Cortex of kidney (tissue), 1 donor: ENCODE results near the gene RNPEPL1.
"Not testable (repeated sequence)": the region's sequence is repeated elsewhere in the genome, so short reads cannot be mapped to it uniquely, and the experiment has no call there.

ENCODE experiments used
- DNase-seq: peaks from one replicate; lab custom pipeline; 2025; lab: John Stamatoyannopoulos, UW

RNPEPL1 gene, protein sequence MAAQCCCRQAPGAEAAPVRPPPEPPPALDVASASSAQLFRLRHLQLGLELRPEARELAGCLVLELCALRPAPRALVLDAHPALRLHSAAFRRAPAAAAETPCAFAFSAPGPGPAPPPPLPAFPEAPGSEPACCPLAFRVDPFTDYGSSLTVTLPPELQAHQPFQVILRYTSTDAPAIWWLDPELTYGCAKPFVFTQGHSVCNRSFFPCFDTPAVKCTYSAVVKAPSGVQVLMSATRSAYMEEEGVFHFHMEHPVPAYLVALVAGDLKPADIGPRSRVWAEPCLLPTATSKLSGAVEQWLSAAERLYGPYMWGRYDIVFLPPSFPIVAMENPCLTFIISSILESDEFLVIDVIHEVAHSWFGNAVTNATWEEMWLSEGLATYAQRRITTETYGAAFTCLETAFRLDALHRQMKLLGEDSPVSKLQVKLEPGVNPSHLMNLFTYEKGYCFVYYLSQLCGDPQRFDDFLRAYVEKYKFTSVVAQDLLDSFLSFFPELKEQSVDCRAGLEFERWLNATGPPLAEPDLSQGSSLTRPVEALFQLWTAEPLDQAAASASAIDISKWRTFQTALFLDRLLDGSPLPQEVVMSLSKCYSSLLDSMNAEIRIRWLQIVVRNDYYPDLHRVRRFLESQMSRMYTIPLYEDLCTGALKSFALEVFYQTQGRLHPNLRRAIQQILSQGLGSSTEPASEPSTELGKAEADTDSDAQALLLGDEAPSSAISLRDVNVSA

DNA sequence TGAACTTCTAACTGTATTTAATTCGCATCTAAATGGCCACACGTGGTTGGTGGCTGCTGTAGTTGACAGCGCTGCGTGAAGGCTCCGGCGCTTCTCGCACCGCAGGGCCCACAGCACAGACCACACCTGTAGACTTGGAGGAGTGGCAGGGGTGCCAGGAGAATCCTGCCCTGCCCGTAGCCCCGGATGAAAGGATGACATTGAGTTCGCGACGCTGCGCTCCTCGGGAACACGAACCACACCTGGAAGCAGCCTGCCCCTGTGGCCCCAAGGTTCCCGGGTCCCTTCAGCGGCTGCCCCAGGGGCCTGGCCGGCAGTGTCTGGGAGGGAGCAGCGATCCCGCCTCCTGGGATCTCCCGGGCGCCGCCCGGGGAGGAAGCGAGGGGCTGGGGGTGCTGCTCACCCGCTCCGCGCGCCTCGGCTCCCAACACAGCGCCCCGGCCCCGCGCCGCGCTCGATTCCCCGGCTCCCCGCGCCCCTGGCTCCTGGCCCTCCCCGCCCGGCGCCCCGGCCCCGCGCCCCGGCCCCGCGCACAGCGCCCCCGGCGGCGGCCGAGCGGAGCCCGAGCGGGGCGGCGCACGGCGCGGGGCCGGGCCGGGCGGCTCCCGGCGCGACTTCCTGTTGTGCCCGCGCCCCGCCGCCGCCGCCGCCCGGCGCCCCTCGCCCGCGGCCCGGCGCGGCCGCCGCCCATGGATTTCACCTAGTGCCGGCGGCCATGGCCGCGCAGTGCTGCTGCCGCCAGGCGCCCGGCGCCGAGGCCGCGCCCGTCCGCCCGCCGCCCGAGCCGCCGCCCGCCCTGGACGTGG, at the start of gene RNPEPL1:
Gene RNPEPL1 (plus strand): TSS at position 613 of the 806 bp plus-strand sequence. CDS start 103 bp downstream, at position 716.
- no peak for DNase-seq

DNA sequence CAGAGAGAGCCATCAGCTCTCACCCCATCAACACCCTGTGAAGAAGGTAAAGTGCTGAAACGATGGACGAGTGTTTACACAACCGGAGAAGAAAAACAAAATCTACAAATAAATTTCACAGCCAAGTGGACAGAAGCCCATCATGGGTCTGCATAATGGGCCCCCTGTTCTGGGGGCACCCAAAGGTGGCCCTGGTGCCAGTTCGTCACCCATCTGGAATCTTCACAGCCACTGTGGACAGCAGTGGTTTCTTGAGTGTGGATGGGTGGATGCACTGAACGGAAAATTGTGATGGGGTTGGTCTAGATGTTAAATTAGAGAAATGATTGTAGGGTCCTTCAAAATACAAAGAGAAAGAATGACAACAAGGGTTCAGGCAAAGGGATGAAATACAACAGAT, 49.3 kb upstream of the RNPEPL1 start:
- no peak for DNase-seq

DNA sequence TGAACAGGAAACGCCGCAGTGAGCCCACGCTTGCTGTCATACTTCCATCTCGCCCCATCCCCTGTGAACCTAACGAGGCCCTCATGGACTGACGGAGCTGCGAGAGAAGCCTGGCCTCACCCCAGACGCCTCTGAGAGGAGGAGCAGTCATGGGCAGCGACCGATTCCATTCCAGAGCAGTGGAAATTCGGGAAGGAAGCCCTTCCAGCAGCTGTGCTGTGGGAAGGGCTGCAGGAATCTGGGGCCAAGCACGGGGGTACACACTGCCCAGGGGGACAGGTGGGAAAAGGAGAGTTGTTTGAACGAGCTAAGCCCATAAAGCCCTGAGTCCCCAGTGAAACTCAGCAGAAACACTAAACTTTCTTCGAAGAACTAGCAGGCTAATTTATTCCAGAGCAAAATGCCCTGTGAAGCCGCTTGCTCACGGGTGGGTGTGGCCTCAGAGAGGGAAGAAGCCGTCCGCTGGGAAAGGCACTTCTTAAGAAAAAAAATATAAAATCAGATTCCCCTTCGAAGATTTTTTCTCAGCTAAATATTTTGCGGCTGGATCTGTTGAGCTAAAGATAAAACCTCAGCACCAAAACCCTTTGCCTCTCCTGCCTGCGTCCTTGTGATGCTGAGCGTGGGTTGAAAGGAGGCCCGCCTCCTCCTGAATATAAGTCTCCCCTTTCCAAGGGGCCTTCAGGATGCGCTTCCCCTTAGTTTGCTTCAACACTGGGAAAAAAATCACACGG, 48.7 kb upstream of the RNPEPL1 start:
- DNase-seq = no peak

DNA sequence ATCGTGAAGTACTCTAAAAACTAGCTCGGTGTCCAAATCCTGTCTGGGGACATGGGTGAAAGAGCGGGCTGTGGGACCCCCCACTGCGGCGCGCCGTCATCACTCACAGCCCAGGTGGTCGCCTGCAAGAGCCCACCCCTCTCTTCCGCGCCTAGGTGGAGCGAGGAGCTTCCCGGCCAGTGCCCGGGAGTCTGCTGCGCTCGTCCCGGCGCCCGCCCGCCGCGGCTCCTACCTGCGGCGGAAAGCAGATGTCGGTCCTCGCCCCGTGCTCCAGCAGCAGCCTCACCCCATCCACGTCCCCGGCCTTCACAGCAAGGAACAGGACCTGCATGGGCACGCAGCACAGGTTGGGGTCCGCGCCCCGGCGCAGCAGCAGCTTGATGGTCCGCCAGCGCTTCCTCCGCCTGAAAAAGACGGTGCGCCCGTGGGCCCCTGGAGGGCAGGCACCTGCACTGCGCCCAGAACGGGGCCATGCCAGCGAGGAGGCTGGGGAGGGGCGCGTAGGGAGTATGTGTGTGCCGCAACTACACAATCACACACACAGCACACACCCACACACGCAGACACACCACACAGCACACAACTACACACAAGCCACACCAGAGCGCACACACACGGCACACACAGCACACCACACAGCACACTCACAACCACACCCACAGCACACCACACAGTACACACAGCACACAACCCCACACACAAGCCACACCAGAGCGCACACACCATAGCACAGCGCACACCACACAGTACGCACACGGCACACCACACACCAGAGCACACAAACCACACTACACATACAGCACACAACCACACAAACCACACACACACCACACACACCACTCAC, 47.9 kb upstream of the RNPEPL1 start:
- DNase-seq = no peak

DNA sequence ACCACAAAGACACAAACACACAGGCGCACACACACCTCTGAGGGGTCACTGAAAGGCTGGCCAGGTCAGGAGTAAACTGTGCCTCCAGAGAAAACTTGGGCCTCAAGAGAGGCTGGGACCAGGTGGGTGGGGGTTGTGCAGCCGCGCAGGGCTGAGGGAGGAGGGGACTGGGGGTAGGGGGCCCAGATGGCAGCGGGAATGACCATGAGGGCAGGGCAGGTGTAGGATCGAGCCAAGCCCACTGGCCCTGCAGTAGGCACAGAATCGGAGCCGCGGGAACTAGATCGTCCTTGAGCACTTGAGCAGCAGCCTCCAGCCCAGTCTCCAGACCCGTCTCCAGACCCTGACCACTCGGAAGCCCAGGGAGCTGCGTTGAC, 47.3 kb upstream of the RNPEPL1 start:
- no peak for DNase-seq

DNA sequence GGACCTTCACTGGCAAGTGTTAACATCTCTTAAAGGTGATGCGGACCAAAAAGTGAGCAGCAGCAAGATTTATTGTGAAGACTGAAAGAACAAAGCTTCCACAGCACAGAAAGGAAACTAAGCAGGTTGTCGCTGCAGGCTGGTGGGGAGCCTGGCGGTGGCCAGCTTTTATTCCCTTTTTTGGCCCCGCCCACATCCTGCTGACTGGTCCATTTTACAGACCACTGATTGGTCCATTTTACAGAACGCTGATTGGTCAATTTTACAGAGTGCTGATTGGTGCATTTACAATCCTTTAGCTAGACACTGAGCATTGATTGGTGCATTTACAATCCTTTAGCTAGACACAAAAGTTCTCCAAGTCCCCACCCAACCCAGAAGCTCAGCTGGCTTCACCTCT, 46.4 kb upstream of the RNPEPL1 start:
- not testable (repeated sequence) for DNase-seq

DNA sequence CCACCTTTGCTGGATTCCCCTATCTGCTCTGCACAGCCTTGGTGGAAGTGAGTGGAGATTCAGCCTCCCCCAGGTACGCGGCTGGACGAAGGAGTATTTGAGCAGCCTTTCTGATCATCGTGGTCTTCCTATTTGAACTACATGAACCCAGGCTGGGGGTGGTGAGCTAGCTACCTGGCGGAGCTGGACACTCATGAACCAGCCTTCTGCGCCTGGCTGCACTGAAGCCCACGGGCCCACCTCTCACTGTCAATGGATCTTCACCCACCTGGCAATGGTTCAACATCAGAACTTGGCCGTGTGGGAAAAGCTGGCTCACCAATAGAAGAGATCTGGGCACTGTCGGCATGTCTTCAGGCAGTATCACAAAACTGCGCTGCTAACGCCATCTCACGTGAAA, 45.9 kb upstream of the RNPEPL1 start:
- DNase-seq = no peak

DNA sequence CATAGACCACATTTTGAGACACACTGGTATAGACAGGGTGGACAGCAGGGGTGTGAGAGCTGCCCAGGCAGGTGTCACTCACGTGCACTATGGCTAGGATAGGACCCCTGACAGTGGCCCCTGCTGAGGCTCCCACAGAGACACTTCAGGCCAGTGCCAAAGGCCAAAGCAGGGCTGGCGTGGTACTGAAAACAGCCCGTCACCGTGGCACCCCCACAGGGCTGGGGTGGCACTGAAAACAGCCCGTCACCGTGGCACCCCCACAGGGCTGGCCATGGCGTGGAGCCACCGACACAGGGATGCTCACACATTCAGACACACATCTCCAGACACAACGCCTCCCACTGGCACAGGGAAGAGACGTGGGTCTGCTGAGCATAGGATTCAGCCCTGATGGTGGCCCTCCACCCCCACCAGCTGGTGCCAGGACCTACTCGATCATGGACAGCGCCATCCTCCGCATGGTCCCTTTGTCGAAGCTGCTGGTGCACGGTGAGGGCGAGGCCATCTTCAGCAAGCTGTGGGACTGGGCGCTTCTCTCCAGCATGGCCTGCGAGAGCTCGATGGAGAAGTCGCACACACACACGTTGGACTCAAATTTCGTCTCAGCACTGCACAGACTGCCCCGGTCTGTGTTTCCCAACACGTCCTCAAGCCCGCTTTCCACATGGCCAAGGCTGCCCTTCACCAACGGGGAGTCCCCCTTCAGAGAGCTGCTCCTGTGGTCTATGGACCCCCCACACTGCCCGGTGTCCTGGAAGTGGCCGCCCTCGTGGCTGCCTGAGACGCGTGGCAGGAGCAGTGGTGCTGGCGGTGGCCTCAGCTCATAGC, 44.6 kb upstream of the RNPEPL1 start:
- no peak for DNase-seq

DNA sequence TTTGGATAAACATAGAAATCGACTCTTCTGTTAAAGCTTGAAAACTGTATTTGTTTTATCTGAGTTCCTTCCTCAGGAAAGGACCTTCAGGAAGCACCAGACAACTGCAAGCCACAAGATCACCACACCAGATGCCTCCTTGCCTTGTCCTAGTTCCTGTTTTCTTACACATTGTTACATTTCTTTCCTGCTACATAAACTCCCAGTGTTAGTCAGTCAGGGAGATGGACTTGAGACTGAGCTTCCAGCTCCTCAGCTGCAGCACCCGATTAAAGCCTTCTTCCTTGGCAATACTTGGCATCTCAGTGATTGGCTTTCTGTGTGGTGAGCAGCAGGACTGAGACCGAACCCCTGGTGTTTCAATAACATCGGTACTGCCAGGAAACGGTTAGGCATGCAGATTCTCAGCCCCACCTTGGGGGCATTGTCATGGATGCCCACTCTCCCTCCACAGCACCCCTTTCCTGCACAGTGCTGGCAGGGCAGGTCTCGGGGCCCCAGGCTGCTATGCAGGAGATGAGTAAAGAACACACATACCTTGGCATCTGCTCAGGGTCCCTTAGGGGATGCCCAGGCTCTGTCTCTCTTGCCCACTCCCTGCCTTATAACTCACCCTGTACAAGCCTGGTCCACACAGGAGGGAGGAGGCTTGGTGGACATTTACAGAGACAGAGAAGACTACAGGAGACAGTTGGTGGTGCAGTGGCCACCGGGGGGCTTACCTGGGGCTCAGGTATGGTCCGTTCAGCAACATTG, 43.1 kb upstream of the RNPEPL1 start:
- DNase-seq = no peak

DNA sequence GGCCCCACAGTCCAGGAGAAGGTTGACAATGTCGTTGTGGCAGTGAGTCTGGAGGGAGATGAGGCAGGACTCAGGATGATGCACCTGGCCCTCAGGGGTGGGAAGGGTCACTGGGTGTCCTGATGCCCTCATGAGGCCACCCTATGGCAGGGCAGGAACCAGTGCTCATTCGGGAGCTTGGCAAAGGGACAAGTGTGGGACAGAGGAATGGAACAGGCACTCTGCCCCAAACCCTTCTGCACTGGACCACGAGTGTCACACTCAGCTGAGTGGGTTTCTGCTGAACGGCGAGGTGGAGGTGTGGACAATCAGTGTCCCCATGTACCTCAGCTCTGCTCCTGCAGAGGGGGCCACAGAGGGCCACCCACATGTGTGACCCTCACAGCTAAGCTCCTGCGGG, 42.5 kb upstream of the RNPEPL1 start:
- no peak for DNase-seq

DNA sequence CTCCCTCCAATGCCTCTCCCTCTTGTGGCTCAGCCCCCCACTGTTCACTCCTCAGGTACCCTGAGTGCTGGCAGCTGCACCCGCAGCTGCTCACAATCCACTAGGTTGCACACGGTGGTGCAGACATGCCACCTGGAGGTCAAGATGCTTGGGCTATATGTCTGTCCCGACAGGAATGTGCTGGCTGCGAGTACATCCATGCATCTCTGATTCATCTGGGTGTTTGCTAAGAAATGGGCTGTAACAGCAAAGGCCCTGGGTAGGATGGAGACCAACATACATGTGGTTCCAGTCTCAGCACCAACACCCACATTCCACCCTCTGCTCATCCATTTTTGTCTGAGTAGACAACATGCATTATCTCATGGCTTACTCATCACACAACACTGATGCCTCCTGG, 41.8 kb upstream of the RNPEPL1 start:
- no peak for DNase-seq

DNA sequence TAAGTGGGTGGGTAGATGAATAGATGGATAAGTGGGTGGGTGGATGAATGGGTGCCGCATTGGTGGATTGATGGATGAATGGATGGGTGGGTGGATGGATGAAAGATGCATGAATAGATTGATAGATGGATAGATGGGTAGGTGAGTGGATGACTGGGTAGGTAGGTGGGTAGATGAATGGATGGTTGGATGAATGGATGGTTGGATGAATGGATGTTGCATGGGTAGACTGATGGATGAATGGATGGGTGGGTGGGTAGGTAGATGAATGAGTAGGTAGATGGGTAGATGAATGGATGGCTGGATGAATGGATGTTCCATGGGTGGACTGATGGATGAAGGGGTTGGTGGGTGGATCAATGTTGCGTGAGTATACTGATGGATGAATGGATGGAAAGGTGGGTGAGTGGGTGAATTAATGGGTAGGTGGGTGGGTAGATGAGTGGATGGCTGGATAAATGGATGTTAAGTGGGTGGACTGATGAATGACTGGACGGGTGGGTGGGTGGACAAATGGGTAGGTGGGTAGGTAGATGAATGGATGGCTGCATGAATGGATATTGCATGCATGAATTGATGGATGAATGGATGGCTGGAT, 41.0 kb upstream of the RNPEPL1 start:
- no peak for DNase-seq

DNA sequence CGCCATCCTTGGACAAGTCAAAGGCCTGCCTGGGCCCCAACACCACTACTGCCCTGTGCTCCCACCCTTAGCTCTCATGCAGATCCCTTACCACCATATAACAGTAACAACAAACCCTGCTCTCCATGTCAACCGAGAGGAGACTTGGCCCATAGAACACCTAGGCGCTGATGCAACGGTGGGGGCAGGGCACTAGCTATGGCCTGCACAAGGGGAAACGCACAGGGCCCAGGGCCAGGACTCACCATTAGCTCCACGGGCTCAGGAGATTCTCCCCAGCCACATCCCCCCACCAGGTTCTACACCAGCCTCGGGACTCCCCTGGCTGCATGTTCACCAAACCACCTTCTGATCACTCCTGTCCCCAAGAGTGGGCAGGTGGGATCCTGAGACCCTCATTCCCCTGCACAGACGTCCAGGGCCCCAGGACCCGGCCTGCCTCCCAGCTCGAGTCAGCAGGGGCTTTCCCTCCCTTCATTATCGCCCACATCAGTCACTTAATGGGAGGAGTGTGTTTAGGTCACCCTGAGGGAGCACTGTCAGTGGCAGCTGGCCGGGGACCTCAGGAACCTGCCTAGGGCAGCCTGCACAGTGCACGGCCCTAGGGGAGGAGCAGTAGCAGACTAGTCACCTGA, 39.8 kb upstream of the RNPEPL1 start:
- DNase-seq = no peak

DNA sequence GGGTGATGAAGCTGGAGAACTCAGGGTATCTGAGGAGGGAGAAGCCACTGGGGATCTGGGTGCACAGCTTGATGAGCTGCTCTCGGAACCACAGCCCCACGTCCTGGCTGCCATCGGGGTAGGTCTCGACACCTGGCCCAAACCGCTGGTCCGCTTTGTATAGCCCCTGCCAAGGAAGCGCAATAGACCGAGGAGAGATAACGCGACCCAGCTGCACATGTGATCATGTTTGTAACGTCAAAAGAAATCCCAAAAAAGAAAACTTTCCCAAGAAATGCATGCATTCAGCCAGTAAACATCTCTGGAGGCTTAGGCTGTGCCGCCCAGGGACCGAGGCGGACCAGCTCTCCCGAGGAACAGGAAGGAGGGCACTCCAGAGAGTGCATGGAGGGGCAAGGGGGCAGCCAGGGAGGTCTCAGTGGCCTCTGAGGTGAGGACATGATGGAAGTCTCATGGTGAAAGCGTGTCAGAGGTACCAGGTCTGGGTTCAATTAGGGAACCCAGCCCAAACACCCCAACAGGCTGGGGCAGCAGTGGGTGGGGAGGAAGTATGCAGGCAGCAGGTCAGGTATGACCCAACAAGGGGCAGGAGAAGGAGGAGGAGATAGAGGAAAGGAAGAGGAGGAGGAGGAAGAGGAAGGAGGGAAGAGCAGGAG, 38.8 kb upstream of the RNPEPL1 start:
- DNase-seq = no peak

DNA sequence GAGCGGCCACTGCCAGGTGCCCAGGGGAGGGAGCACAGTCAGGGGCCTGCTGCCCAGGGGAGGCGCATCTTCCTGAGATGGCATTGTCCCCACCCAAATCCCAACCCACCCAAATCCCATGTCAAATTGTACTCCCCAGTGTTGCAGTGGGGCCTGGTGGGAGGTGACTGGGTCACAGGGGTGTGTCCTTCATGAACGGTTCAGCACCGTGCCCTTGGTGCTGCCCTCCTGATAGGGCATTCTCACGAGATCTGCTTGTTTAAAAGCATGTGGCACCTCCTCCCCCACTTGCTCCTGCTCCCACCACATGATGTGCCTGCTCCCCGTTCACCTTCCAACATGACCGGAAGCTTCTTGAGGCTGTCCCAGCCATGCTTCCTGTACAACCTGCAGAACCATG, 38.1 kb upstream of the RNPEPL1 start:
- no peak for DNase-seq

DNA sequence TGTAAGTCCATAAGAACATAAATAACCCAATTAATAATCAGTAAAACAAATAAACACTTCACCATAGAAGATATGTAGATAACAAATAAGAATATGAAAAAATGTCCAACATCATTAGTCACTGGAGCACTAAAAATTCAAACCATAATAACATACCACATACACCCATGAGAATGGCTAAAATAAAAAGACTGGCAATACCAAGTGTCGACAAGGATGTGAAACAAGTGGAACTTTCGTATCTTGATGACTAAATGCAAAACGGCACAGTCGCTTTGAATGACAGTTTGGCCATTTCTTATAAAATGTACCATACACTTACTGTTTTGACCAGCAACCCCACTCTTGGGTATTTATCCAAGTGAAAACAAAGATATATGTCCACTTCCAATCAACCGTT, 37.2 kb upstream of the RNPEPL1 start:
- no peak for DNase-seq

DNA sequence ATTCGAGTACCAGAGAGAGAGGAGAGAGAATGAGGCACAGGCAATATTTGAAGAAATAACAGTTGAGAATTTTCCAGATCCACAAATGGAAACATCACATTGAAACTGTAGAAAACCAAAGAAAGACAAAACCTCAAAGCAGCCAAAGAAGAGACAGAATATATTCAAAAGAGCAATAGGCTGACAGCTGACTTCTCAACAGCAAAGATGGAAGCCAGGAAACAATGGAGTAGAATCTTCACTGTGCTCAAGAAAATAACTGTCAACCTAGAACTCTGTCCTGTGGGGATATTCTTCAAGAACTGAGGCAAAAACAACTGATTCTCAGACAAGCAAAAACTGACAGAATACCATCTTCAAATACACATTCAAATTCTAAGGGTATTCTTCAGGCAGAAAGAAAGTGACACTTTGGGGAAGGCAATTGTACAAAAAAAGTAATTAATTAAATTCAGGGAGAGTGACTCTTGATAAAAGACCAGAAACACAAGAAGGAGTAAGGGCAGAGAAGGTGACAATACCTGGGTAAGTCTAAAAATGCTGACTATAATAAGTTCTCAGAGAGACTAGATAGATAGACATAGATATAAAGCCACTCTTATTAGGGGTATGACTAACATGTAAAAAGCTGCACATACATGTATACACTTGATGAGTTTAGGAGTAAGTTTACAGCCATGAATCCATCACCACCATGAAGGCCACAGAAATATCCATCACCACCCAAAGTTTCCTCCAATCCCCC, 36.1 kb upstream of the RNPEPL1 start:
- DNase-seq = no peak
